SK-N-SH treated with all-trans-retinoic acid at 6 μM for 48 hours (cell line): ENCODE measurements around the gene ZNG1F.
"Not testable (repeated sequence)": the region's sequence is repeated elsewhere in the genome, so short reads cannot be mapped to it uniquely, and the experiment has no call there.

Source experiments
- BACH2 ChIP-seq: fragments of 250-450 bp; sonication (Bioruptor Pico); IDR thresholded peaks from 2 replicates; pipeline ENCODE4 v1.9.0; 2021; ENCODE audit warnings: mild to moderate bottlenecking, borderline replicate concordance
- CSRNP3 ChIP-seq: fragments of 250-450 bp; sonication (Bioruptor Pico); IDR thresholded peaks from 2 replicates; pipeline ENCODE4 v1.5.1; 2021; ENCODE audit warnings: mild to moderate bottlenecking, moderate library complexity
- ZFP3 ChIP-seq: fragments of 250-450 bp; sonication (Bioruptor Pico); IDR thresholded peaks from 2 replicates; pipeline ENCODE4 v1.5.0; 2020; ENCODE audit warnings: mild to moderate bottlenecking, moderate library complexity
- TF ChIP-seq, protein P1 (sequence below): fragments of 250-450 bp; sonication (Bioruptor Pico); IDR thresholded peaks from 2 replicates; pipeline ENCODE4 v1.8.0; 2020; ENCODE audit warnings: mild to moderate bottlenecking, moderate library complexity, borderline replicate concordance

DNA sequence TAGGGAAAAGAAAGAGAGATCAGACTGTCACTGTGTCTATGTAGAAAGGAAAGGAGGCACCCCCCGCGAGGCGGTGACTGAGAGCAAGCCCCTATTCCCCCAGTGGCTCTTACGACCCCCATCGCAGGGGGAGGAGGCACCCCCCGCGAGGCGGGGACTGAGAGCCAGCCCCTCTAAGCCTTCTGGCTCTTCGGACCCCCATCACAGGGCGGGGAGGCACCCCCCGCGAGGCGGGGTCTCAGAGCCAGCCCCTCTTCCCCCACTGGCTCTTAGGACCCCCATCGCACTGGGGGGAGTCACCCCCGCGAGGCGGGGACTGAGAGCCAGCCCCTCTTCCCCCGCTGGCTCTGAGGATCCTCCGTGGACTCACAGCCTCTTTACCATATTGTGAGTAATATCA, 84.6 kb downstream of the ZNG1F start:
- TF ChIP-seq CSRNP3, ZFP3, BACH2 (CRISPR knock-in tag): not testable (repeated sequence)
- TF ChIP-seq, protein P1, sequence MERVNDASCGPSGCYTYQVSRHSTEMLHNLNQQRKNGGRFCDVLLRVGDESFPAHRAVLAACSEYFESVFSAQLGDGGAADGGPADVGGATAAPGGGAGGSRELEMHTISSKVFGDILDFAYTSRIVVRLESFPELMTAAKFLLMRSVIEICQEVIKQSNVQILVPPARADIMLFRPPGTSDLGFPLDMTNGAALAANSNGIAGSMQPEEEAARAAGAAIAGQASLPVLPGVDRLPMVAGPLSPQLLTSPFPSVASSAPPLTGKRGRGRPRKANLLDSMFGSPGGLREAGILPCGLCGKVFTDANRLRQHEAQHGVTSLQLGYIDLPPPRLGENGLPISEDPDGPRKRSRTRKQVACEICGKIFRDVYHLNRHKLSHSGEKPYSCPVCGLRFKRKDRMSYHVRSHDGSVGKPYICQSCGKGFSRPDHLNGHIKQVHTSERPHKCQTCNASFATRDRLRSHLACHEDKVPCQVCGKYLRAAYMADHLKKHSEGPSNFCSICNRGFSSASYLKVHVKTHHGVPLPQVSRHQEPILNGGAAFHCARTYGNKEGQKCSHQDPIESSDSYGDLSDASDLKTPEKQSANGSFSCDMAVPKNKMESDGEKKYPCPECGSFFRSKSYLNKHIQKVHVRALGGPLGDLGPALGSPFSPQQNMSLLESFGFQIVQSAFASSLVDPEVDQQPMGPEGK (CRISPR knock-in tag) = not testable (repeated sequence)
